Uterus (tissue), 2 donors: Measurements from ENCODE around the gene BICD1.

ENCODE experiments used
- CTCF ChIP-seq, 4 experiments: fragments of 200-600 bp in 2 of 4; fragments of 450-650 bp in 2 of 4; sonication (generic) in 2 of 4; IDR thresholded peaks; one replicate each; pipeline ENCODE4 v1.5.1; 2016 to 2019; ENCODE audit warnings: antibody characterized with exemption in 4 of 4, mild to moderate bottlenecking in 2 of 4, moderate library complexity in 1 of 4
- POLR2A ChIP-seq, 2 donors: fragments of 450-650 bp; IDR thresholded peaks; one replicate each; pipeline ENCODE4 v1.6.1; 2016; ENCODE audit warnings: antibody characterized with exemption in 2 of 2, mild to moderate bottlenecking in 1 of 2, moderate library complexity in 1 of 2

GRCh38 chr12:32118806-32119205 is 12.2 kb downstream of the BICD1 start:
- TF ChIP-seq CTCF (IDR thresholded peaks at IDR 0.05) = no peak
- TF ChIP-seq POLR2A (IDR thresholded peaks at IDR 0.05) = no peak
